Activated T-cell treated with anti-CD3 and anti-CD28 coated beads for 1 hour (primary cell): Measurements from ENCODE around the gene ACSS1.
A peak's percentile ranks its signal among the peaks of the same experiment; 100 is the strongest.

Experiments used
- DNase-seq: peaks from one replicate; pipeline ENCODE4 v3.0.0-alpha.2; 2020; ENCODE audit warnings: low read depth

ACSS1 gene

DNA sequence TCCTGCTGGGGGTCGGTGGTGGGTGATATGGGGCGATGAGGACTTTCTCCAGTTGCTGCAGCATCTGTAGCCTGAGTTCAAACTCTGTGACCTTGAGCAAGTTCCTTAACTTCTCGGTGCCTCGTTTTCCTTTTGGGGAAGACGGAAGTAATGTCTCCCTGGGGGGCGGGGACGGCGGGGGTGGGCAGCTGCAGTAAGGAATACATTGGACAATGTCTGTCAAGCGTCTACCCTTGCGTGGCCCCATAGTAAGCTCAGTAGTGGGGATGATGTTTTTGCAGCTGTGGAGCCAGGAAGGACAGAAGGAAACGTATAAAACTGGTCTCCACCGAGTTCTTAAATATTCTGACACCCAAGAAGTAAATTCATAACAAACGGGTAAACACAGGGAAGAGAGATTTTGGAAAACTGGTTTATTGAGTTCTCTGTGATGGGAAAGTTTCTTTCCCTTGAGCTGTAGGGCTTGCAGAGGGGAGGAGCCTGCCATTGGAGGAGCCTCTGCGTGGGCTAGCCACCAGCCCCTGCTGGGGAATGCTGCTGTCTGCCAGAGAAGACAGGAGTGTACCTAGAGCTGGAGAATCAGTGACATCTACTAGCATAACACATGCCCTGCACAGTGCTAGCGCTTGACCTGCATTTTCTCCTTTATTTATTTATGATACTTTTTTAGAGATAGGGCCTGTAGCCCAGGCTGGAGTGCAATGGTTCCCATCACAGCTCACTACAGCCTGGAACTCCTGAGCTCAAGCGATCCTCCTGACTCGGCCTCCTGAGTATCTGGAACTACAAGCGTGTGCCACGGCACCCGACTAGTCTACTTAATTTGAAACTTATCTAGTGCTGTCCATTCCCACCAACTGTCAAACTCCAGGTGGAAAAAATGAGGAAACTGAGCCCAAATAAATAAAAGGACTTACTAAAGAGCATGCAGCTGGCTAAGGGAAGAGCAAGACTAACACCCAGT, 1.2 kb upstream of the ACSS1 start:
- DNase-seq, result no peak

DNA sequence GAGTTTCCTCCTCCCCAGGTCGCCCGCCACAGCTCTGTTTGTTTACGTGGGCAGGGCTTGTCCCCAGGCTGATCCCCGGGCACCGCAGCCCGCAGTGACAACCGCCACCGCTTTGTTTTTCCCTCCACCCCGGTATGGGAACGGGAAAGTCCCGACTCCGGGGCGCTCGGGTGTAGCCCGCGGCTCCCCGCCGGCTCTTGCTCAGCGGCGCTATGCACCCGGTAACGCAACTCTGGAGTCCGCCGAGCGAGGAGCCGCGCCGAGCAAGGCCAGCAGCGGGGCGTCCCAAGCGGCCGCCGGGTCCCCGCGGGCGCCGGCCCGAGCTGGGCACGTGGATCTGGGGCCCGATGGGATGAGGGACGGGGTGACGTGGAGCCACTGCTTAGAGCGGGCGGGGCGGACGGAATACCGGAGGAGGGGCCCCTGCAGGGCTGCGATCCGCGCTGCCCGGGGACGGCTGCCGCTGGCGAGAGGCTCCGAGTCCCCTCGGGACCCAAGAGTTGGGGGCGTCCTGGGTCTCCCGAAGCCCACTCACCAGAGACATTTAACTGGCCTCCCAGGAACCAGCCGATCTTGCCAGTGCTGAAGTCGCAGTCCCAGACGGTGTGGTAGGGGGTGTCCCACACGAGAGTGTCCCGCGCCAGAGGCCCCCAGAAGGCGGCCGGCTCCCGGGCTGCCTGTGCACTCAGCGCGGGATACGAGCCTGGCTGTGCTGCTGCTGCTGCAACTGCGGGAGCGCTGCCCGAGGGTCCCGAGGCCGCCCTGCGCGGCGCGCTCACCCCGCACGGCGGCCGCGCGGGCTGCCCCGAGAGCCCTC, 497 bp downstream of the ACSS1 start:
- peak; percentile 59 for DNase-seq

DNA sequence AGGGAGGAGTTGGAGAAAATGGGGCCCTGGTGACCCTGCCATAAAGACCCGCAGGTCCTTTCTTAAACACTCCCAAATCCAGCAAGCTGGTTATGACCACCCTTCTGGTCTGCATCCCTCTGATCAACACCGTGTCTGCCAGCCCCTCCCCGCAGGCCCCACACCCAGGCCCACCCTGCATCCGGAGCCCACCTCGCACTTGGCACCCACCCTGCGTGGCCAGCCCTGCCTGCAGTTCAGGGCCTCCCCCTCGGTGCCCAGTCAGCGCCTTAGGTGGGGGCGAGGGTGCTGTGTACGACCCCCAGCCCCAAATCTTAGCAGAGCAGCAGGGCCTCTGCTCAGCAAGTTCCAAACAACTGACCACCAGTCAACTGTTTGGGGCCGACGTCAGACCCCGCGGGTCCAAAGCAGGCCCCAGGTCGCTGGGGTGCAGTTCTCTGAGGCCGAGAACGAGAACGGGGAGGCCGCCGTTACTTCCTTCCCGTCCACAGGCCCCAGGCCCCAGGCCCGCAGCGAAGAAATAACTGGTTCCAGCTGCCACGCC, 1.2 kb downstream of the ACSS1 start:
- DNase-seq, result no peak

DNA sequence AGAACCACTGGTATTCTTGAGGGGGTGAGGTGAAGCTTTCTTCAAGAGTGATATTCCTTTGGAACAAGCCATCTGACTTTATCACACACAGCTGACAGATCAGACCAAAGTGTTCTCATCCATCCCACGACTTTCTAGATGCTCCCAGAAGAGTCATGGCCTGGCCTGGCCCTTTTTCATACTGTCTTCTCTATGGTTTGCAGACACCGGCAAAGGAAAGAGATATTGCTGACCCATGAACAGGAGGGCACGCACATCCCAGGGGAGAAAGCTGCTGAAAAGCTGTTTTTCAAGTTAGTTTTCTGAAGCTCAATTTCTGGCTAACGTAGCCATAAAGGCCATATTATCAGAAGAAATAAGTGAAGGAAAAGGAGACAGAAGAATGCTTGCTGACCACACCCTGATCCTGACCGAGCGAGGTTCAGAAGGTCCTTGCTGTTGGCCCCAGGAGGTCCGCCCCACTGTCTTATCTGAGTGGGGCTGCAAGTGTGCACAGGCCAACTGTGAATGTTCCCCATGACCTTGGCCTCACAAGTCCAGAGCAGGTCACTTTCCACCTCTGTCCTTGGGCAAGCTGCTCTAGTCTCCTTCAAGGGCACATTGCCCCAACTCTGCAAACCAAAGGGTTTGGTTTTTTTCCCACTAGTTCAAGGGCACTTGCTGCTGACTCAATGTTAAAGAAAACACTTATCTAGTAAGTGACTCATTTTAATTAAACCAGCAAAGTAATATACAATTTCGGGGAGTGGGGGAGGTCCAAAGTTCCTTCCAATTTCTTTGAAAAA, 2.0 kb downstream of the ACSS1 start:
- no peak for DNase-seq

DNA sequence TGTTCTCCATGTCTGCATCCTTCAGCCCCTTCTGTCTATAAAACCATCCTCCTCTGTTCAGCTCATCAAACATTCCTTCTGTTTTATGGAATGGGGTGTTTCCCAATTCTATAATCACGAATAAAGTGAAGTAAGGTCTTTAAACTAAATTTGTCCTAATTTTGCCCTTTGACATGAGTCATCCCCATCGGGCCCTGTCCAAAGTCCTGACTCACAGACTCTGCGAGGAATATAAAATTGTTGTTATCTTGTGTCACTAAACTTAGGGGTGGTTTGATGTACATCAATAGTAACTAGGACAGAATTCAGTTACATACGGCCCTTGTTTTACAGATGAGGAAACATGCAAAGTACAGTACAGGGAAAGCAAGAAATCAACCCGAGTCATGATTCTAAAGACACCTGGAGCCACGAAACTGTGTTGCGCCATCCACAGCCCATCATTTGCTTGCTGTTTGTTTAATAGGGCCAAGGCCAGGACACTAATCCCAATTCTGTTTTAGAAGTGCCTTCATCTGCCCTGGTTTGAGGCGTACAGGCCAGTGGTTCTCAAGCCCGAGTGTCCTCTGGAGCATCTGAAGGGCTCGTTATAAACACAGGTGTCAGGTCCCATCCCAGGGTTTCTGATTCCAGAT, 2.8 kb downstream of the ACSS1 start:
- DNase-seq, result no peak

DNA sequence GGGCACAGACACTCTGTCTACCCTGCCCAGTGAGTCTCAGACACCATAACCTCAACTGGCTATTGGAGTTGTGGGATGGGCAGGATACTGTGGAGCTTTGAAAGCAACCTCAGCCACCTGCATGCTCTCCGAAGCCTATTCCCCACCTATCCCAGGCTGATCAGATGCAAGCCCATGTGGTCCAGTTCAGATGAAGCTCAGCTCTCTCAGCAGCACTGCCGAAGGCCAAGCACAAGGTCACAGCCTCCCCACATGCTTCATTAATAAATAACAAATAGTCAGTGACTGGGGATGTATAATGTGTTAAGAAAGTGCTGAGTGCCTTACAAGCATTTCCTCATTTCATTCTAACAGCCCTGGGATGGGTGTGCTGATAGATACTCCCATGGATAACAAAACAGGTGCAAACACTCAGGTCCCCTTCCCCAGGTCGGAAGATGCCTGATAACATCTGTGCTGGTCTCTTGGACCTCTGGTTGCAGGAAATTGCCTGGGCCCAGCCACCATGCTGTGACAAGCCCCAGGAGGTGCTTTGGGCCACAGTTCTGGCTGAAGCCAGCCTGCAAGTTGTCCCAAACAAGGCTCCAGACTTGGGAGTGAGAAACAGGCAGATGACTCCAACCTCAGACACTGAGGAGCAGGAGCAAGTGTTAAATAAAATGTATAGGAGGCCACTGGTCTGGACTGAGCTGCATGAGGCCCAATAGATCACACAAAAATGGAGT, 3.7 kb downstream of the ACSS1 start:
- no peak for DNase-seq

DNA sequence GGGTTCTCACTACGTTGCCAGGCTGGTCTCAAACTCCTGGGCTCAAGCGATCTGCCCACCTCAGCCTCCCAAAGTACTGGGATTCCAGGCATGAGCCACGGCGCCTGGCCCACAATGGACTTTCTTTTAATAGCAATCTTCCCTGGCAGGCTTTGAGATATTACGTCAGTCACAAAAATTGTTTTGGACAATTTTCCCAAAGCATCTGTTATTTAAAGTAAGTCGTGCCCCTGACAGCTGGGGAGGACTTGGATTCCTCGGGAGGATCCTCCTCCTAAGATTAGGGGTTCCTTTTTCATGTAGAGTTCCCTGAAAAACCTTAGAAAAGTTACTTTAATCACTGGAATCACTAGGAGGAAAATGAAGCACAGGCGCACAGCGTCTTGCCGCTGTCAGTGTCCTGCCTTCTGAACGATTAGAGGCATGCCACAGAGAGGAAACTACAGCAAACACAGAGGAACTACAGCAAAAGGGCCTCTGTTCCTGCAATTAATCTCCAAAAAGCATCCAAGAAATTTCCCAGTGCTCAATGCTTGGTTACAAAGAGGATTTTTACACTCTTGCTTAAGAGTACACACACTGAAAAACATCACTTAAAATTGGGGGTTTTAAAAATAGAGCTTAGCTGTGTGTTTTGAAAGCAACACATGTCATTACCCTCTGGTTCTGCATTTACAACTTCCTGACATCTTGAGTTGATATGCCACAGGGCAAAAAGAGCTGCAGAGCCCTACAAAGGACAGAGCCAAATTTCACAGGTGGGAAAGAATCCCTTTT, 4.5 kb downstream of the ACSS1 start:
- no peak for DNase-seq

DNA sequence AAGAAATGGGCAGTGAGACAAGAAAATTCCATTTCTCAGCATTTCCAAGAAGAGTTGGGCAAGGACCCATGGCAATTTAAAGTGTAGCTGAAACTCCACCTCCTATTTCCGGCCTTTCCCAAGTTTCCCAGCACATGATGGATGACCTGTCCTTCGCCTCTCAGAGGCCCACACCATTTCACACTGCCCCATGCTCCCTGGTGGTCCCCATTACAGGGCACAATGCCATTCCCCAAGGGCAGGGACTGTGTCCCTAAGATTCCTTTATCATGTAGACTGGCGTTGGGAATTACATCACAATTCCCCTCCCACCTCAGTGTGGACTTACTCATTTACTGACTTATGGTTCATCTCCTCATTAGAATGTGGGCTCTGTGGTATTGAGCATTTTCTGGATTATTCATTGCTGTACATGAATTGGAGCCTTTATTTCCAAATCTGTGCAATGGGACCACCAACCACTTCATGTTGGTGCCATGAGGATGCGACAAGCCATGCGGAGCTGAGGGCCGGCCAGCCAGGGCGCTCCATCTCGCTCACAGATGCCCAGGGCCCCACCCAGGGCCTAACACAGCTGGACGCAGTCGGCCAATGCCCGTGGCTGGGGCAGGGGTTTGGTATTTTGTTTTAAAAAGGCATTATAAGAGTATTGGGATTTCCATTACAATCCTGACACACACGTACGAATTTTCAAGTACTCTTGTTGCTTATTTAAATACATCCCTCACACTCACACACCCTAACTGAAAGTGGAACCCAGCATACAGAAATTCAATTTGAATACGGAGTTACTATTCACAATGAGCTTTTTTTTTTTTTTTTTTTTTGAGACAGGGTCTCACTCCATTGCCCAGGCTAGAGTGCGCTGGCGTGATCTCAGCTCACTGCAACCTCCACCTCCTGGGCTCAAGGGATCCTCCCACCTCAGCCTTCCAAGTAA, 5.4 kb downstream of the ACSS1 start:
- no peak for DNase-seq

DNA sequence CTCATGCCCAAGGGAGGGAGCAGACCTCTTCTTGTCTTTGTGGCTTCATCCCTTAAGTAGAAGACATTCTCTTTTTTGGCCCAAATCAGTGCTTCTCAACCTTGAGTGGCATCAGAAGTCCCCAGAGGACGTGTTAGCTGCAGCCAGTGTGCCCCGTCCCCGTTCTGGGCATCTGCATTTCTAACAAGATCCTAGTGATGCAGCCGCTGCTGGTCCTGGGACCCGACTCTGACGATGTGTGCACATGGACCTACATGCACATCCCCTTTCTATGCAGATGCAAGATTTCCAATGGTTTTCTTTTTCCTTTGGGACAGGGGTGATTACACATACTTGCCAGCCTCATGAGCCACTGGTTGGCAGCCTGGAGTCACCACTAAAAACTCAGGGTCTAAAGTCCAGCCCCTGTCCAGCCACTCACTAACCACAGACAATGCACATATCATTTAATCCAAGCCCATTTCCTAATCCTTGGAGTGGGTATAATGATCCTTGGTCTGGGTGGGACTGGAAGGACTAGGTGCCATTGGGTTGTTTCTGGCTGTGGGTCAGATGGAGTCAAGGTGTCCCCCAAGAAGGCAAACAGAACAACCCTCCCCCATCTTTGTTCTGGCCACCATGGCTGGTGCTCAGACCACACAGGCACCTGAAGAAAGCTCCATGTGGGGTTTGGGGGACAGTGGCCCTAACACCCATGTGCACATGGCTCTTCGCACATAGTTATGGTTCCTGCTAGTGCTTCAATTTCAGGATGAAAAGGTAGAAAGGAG, 6.4 kb downstream of the ACSS1 start:
- DNase-seq, result no peak

DNA sequence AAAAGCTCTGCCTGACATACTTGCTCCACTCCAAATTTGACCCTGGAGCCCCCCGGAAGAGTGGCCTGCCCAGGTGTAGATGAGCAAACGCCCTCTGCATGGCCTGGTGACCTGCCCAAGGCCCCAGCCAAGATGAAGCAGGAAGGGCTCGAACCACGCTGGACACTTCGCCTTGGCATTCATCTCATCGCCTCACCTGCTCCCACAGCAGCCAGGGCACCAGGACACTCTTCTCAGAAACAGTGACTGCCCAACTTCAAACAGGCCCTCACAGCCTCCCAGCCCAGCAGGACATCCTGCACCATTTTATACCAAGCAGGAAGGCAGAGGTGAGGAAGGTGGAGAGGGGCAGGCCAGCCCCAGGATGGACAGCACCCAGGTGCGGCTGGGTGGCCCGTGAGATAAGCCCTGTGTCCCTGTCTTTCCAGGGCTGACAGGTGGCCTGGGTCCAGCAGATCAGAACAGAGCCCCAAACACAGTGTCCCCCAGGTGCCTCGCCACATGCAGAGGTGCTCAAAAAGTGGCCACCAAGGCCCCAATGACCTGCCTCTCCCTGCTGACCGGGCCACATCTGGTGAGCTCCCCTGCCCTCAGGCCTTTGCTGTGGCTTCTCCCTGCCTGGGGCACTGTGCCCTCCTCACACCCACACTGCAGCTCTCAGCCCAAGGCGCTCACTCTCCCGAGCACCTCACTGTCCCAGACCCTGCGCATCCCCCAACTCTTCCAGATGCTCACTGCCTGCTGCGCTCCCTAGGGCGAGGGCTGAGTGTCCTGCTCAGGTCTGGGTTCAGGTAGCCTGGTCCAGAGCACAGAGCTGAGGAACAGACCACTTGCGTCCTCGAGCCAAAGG, 7.2 kb downstream of the ACSS1 start:
- no peak for DNase-seq

DNA sequence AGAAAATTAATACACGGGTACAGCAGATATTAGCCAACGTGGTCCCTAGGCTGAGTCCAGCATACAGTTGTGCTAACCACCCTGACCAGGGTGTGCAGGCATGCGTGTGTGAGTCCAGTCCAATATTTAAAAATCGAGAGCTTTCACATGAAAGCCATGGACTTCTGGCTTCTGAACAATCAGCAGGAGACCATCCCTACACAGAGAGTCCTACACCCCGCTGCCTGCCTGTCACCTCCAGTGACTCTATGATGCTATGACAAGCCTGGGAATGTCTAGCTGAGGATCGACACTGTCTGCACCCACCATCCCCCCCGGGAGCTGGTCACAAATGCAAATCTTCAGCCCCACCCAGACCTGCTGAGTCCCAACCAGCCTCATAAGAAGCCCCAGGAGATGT, 7.9 kb downstream of the ACSS1 start:
- no peak for DNase-seq

DNA sequence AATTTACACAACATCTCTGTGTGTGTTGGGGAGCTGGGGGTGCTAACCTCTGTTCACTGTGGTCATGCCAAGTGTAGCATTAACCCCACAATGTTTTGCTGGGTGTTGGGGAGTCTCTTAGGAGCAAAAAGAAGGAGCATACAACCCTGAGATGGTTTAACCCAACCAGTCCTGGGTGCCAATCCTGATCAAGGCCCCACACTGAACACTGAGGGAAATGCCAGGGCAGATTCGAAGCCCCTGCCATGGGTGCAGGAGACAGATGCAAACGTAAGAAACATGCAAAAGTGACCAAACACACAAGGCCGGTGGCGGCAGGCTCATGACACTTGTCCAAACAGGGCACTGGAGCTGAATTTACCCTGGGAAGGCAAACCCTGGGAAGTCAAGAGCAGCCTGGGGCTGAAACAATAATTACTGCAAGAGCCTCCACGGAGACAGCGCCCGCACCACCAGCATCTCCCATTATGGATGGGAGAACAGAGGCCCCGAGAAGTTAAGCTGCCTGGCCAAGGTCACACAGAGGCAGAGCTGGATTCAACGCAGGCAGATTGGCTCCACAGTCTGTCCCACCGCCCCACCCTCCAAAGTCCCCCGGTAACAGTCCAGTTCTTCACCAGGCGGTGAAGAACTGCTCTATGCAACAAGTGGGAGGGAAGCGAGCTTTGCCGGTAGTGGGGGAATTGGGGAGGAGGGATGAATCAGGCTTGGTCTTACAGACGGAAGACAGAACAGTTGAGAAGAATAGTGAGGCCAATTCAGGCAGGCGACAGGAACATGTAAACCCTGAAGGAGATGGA, 8.5 kb downstream of the ACSS1 start:
- DNase-seq, result no peak

DNA sequence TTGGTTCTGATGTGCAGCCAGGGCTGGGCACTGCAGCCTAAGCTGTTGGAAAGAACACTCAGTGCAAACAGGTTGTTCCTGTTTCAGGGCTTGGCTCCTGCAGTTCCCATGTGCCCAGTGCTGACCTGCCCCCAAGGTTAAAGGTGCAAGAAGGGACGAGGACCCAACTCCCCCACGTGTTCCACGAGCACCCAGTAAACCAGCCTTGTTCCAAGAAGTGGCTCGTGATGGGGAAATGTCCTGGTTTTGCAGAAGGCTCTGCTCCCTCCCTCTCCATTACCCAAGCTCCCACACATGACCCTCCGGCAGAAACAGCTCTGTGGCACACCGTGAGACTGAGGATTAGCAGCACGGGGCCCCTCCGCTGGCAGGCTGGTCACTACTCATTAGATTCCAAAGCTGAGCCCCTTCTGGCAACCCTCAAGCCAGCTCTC, 9.4 kb downstream of the ACSS1 start:
- DNase-seq, result no peak

DNA sequence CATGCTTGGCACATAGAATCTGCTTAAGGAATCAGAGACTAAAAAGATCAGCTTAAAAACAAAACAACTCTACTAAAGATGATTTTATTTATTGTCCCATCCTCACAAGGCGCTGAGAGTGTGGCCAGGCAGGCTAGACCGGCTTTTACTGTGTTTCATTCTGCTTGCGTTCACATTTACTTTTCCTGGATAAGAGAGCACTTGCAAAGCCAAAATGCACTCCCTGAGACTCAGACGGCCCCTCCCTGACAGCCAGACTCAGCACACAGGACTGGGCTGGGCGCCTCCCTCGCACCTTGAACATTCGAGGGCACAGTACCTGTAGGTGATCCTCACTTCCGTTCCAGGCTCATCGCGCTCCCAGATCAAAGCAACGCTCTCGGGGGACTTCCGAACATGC, 10.2 kb downstream of the ACSS1 start:
- DNase-seq, result no peak

DNA sequence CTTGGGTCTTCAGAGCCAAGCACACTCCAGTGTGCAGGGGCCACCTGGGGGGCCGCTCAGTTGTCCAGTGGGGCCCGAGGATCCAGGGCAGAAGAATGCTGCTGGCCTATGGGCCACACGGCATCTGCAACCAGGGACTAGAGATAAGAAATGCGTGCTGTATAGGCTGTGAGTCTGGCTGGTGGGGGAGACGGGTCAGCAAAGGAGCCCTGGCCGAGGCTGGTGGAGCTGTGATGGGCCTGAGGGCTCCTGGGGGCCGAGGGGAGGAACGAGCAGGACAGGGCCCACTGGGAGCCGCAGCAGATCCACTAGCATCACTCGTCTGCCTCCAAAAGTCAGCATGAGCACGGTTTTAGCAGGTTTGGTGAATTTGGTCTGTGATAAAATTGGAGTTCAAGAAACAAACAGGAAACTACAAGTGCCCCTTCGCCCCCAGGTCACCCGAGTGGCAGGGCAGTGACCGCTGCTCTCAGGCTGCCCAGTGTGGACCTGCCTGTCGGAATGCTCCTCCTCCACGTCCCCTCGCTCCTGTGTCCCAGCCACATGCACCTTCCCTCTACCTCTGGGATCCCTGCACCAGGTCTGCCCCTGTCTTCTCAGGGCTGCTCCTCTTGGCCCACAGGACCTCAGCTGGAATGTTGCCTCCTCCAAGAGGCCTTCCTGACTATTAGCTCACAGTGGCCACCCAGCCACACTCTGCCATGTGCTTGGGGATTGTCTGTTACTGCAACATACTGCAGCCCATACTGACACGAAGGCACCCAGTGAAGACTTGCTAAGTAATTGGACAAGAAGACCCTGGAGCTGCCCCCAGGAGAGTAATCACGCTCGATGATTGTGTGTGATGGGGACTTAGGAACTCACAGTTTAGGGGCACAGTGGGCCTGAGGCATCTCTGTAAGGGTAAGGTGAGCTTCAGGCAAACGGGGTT, 10.9 kb downstream of the ACSS1 start:
- no peak for DNase-seq
